ENCODE measurements around the gene MALRD1.

DNA sequence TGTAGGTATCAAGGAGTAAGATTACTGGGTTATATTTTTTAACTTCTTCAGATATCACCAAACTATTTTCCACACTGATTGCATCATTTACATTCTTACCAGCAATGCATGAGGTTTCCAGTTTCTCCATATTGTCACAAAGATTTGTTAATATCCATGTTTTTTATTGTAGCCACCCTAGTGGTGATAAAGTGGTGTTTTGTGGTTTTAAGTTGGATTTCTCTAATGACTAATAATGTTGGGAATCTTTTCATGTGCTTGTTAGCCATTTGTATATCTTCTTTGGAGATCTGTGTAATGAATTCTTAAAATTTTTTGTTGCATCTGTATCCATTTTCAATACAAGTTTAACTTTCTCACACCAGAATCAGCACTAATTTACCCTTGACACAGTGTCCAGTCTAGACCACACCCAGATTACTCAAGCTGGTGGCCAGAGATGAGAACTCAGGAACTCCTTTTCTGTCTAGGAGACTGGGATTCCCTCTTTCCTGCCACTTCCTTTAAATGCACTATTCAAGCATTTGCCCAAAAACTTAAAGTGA, 700.7 kb downstream of the MALRD1 start:
- TF ChIP-seq, protein P1, sequence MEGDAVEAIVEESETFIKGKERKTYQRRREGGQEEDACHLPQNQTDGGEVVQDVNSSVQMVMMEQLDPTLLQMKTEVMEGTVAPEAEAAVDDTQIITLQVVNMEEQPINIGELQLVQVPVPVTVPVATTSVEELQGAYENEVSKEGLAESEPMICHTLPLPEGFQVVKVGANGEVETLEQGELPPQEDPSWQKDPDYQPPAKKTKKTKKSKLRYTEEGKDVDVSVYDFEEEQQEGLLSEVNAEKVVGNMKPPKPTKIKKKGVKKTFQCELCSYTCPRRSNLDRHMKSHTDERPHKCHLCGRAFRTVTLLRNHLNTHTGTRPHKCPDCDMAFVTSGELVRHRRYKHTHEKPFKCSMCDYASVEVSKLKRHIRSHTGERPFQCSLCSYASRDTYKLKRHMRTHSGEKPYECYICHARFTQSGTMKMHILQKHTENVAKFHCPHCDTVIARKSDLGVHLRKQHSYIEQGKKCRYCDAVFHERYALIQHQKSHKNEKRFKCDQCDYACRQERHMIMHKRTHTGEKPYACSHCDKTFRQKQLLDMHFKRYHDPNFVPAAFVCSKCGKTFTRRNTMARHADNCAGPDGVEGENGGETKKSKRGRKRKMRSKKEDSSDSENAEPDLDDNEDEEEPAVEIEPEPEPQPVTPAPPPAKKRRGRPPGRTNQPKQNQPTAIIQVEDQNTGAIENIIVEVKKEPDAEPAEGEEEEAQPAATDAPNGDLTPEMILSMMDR (IDR thresholded peaks at IDR 0.05) = no peak
- TF ChIP-seq EP300 (IDR thresholded peaks at IDR 0.05) = no peak
- TF ChIP-seq POLR2AphosphoS5 (IDR thresholded peaks at IDR 0.05) = no peak
- no peak for TF ChIP-seq POLR2A (IDR thresholded peaks at IDR 0.05; ENCODE audit: low read depth)
